T-helper 2 cell treated with Interferon-gamma antibody and Interleukin-4, amounts not matched to agents 100 ng/mL and 5 ng/mL, for 36 hours (primary cell): ENCODE data around the gene CYB5A. TPM values are rescaled to one million over a fixed set of nuclear protein-coding genes. Genes with fewer than 3 reads are reported as not detected.

Experiments
- intact Hi-C: fragments of 100-400 bp; cut with micrococcal nuclease; formaldehyde crosslinking; loops from one replicate; pipeline ENCODE4 v1.15.1; 2023
- total RNA-seq: library from RNA; stranded (reverse); gene quantifications from 2 replicates; pipeline ENCODE4 v1.2.3, GENCODE V29; 2022

The CYB5A gene
- total RNA-seq, 1 donor from 2014 or later: 14.6 TPM

DNA sequence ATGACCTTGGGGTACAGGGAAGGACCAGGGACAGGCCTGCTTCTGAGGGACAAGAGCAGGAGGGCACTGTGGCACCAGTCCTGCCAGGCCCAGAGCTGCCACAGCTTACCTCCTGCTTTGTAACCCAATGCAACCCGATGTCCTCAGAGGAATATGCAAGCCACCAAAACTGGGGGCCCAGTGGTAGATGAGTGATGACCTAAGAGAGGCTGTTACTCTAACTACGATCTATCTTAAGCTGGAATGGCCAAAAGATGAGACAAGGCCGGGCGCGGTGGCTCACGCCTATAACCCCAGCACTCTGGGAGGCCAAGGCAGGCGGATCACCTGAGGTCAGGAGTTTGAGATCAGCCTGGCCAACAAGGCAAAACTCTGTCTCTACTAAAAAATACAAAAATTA, 12.8 kb downstream of the CYB5A start:
- intact Hi-C loops: no loop called here

DNA sequence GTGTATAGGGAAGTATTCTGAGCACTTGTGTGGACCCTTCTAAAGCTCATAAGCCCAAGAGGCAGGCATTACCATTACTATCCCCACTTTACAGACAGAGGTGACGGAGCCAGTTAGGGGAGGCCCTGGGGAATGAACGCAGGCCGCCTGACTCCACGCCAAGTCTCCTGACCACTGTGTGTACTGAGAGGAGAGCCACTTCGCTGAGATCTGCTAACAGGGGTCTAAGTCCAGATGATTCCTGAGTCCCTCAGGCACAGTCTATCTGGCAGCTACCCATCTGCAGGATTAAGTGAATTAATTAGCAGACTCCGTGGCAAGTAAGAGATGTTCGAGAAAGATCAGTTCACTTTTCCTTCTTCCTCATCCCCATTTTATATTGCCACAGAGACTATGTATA, 13.7 kb downstream of the CYB5A start:
- intact Hi-C loops: no loop called here

DNA sequence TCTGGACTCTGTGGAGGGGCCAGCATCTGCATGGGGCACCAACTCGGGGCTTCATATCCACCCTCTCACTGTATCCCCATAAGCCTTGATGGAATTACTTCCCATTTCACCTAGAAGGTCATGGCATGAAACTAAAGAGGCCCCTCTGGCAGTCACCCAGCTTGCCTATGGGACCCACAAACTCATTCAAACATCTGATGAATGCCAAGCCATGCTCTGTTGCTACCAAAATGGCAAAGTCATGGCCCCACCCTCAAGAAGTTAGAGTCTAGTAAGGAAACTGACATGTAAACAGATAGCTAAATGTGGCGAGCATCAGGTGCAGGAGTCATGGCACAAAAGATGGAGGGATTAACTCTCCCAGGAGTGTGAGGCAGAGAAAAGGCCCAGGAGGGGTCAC, 14.5 kb downstream of the CYB5A start:
- intact Hi-C loops: no loop called here

DNA sequence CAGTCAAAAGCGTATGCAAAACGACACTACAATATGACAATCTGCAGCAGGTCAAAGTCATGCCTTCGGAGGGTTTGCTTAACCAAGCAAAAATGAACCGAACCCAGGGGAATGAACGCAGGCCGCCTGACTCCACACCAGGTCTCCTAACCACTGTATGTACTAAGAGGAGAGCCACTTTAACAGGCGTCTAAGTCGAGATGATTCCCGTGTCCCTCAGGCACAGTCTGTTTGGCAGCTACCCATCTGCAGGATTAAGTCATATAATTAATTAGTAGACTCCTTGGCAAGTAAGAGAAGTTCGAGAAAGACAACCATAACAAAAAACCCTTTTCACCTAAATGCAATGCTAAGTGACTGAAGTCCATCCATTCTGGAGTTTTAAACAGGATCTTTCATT, 15.2 kb downstream of the CYB5A start:
- intact Hi-C loops: no loop called here

DNA sequence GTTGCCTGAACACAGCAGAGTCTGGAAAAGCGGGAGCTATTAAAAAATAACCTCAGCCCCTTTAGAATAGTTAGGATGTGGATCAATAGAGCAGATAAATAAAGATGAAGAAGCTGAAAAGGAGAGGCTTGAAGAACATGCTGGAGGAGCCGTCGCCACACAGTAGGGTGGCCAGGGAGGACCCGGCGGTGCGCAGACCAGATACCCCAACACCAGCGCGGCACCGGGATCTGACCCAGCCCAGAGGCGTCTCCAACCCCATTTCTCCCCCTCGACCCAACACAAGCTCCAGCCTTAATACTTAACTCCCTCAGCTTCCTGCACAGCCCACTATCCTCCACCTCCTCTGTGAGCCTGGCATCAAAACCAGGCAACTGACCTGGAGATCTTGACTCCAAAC, 16.0 kb downstream of the CYB5A start:
- intact Hi-C loops: no loop called here

DNA sequence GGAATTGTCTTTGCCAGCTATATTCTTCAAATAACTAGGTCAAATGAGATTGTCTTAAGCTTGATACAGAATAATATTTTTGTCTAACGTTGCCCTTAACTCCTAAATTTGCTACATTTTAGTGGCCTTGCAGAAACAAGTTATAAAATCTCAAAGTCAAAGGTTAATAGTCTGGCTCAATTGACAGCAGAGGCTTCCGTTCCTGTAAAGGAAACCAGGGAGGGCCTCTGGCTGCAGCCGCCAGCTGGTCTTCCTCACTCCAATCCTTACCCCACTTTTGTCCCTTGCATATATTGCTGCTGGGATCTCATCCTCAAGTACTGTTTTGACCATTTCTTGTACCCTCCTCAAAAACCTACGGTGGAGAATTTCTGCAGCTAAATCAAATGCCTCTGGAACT, 17.1 kb downstream of the CYB5A start:
- intact Hi-C loops: no loop called here

DNA sequence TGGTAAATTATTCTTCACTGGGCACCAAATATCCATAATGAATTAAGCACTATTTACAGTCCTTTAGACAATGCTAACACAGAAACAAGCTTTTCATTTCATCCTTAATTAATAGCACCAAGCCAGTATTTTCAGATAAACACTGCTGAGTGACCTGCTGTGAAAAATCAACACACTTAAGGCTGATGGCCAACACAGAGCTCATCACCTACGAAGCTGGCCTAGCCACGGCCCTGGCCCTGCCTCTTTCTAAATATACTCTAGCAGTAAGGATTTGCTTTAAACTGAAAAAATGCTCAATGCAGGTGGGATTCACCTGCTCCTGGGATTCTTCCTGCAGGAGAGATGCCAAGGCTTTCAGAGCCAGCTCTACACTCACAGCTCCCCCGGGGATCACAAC, 18.4 kb downstream of the CYB5A start:
- intact Hi-C loops: no loop called here

GRCh38 chr18:74271635-74272034, 20.1 kb downstream of the CYB5A start:
- intact Hi-C loops: no loop called here

DNA sequence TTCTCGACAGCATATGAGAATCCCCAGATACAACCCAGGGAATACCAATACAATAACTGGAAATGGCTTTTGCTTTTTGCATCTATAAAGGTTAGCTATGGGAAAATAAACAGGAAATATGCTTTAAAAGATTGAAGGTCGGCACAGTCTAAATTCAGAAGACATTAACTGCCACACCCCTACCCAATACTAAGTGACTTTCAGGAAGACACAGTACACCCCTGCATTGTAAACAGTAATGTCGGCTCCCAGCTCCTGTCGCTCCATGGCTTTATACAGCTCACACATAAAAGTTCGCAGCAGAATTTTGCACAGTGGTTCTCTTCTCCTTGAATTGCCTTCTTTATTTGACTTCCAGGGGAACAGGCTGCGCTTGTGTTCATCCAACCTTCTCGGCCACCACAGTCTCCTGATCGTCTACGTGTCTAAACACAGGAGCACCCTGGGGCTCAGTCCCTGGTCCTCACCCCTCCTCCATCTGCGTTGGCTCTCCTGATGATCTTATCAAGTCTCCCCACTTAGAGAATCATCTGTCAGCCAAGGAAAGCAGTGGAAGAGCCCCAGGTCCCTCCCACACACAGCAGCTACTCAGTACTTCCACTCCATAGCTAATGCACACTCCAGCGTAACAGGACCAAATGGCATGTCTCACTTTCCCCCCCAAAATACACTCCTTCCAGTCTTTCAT, 22.7 kb downstream of the CYB5A start:
- intact Hi-C loops: no loop called here

DNA sequence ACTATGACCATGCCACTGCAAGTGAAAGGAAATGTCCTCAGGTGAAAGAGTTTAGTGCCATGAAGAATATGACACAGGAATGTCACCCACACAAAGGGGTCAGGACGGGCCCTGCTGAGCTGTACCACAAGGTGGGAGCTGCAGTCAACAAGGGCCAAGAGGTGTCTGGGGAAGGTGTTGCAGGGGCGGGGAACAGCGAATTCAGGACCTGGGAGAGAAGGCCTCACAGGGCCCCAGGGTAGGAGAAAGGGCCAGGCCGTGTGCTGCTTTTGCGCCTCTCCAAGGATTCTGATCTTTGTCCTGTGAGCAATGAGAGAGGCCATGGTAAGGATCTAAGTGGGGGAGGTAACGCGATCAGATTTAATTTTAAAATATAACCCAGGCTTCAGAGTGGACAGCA, 23.6 kb downstream of the CYB5A start:
- intact Hi-C loops: no loop called here

GRCh38 chr18:74266161-74266560, 25.6 kb downstream of the CYB5A start:
- intact Hi-C loops: no loop called here

DNA sequence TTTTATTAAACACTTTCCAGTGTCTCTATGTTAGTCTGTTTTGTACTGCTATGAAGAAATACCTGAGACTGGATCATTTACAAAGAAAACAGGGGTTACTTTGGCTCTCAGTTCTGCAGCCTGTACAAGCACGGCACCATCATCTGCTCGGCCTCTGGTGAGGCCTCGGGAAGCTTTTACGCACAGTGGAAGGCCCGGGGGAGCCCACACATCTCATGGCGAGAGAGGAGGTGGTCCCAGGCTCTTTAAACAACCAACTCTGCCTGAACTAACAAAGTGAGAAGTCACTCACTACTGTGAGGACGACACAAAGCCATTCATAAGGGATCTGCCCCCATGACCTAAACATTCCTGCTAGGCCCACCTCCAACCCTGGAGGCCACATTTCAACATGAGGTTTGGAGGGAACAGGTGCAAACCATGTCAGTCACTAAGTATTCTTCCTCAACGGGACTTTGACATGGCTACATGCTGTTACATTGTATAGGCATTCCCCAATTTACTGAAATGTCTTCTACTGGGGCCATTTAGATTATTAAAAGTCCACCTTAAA, 26.1 kb downstream of the CYB5A start:
- intact Hi-C loops: no loop called here

DNA sequence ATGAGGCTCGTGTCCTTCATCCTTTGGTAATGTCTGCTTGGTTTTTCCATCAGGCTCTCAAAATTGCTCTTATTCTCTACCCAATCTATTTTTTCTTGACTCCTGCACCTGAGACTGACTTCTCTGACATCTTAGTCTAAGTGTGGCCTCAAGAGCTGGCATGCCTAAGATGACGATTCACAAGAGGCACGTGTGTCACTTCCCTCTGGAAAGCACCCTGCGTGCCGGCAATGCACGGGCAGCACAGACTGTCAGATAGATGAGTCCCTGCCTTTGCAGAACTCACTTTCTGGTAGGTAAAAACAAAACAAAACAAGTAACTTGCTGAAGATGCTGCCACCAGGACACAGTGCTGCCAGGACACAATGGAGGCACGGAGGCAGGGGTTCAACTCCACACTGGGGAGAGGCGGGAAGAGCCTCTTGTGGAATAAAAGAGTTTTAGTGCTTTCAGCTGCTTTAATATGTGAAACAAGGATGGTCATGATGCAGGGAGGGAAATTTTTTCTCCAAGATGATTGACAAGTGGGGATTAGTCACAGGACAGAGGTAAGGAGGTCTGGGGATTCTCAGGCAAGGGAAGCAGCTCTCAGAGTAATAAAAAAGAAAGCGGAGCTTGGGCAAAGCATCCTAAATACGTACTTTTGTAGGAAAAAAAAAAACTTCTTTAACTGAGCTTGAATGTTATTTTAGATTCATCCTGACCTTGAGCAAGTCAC, 27.3 kb downstream of the CYB5A start:
- intact Hi-C loops: no loop called here

- intact Hi-C loops: no loop called here
Observed at GRCh38 chr18:74261053-74261713, 30.6 kb downstream of the CYB5A start.

GRCh38 chr18:74259347-74259746, 32.4 kb downstream of the CYB5A start:
- intact Hi-C loops: no loop called here

GRCh38 chr18:74257083-74257482, 34.7 kb downstream of the CYB5A start:
- intact Hi-C loops: no loop called here

DNA sequence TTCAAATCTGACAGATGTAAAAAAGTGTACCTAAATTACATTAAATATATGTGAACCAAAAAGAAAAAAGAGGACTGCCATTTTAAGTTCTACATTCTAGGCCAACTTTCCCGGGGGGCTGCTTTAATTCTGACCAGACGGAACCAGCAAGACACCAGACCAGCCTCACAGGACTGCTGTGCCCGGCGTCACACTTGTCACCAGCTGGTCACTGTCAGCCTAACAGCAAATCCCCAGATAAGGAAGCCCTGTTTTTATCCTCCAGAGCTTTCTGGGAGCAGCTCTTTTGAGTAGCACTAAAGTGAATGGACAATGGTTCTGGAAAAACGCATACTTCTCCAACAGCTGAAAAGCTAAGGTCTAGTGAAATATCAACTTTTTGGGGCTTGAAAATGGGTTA, 35.6 kb downstream of the CYB5A start:
- intact Hi-C loops: no loop called here

- intact Hi-C loops: no loop called here
Observed at GRCh38 chr18:74255131-74255616, 36.6 kb downstream of the CYB5A start.

DNA sequence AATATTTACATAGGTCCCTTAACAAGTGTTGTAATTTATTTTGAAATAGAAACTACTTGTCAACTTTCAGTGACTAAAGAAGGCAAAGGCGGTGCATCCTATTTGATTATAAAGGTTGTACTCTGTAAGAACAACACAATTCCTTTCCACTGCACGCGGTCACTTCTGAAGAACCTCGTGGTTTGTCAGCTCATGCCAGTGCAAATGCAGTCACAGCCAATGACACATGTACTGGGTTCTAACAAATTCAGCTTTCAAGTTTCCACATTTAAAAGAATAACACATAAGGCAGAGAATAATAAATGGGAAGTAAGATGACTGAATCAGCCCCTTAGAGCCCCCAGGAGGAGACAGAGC, 39.7 kb downstream of the CYB5A start:
- intact Hi-C loops: no loop called here

GRCh38 chr18:74251297-74252038, 40.3 kb downstream of the CYB5A start:
- intact Hi-C loops: no loop called here

GRCh38 chr18:74250131-74250530, 41.6 kb downstream of the CYB5A start:
- intact Hi-C loops: no loop called here
